NCI-H2107 treated with DMSO at 0.1 percent for 48 hours (cell line): ENCODE results near the gene SCGN.

Experiments
- DNase-seq: peaks from one replicate; lab custom pipeline; 2025; ENCODE audit not compliant: unreplicated experiment; lab: John Stamatoyannopoulos, UW

The SCGN gene, protein sequence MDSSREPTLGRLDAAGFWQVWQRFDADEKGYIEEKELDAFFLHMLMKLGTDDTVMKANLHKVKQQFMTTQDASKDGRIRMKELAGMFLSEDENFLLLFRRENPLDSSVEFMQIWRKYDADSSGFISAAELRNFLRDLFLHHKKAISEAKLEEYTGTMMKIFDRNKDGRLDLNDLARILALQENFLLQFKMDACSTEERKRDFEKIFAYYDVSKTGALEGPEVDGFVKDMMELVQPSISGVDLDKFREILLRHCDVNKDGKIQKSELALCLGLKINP

DNA sequence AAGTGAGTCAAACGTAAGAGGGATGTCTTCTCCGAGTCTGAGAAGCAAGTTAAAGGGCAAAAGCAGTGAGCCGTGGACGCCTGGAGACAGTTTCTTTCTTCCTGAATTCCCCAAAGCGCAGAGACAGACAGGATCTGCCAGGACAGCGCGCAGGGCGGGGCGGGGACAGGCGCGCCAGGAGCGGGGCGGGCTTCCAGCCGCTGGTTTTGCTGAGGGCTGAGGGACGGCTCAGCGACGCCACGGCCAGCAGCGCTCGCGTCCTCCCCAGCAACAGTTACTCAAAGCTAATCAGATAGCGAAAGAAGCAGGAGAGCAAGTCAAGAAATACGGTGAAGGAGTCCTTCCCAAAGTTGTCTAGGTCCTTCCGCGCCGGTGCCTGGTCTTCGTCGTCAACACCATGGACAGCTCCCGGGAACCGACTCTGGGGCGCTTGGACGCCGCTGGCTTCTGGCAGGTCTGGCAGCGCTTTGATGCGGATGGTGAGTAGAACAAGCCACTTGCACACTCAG, at the start of gene SCGN:
Gene SCGN, plus strand, starts transcription at position 209 of the 509 bp plus-strand sequence. Its CDS starts 189 bp downstream, at position 398.
- no peak for DNase-seq

DNA sequence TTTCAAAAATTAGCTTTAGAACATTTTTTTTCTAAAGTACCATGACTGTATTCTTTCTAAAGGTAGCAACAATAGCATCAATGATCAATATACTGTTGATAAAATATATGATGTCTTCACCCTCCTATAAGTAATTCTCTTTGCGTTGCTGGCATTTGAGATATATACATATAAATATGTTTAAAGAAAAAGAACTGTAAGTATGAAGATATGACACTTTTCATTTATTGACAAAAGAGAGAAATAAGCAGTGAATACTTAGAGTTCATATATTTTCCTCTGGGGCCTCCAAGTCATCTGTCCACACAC, 49.4 kb upstream of the SCGN start:
- no peak for DNase-seq

DNA sequence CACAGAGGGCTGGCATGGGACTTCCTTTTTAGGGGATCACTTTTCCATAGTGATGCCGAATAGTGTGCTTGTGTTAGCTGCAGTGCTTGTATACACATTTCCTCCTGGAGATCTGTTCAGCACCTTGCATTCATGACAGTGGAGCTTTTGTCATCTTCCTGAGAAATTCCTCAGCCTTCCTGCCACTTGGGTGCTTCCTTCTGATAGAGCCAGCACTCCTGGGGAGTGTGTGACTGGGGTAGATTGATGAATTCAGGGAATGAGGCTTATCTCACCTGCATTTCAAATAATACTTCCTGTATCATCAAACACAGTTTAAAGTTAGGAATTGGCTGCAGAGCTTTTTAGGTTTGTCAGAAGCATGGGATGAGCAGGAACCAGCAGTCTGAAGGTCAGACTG, 48.8 kb upstream of the SCGN start:
- no peak for DNase-seq

DNA sequence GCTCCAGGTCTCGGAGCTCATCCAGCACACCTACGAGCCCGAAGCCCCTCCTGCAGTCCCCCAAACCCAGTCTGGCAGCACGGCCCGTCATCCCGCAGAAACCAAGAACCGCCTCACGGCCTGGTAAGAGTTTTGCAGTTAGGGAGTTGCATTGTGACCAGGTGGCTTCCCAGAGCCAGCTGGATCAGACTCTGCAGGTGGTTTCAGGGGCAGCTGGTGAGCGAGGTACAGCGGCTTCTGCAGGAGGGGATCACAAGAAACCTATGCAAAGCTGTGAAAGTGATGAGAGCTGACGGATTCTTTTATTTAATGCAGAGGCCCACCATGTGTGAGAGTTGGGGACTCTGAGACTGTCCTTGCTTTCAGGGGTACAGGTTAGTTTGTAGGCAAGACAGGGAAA, 45.9 kb upstream of the SCGN start:
- DNase-seq = peak; percentile 38

DNA sequence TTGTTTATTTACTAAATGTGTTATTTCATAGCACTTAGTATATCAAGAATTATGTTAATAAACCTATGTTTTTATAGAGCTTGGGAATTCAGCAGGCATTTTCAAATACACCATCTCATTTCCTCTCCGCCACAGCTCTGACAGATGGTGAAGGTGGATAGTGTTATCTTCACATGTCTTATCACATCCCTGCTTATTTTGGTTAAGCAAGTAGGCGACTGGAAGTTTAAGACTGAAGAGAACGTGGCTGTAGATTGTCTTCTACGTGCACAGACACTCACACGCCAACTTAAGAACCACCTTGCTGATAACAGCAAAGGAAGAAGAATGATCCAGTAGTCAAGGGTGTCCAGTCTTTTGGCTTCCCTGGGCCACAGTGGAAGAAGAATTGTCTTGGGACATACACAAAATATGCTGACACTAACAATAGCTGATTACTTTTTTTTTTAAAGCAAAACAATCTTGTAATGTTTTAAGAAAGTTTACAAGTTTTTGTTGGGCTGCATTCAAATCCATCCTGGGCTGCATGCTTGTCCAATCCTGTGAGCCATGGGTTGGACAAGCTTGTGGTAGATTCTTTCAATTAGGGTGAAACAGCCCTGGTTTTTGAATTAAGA, 43.3 kb upstream of the SCGN start:
- no peak for DNase-seq

DNA sequence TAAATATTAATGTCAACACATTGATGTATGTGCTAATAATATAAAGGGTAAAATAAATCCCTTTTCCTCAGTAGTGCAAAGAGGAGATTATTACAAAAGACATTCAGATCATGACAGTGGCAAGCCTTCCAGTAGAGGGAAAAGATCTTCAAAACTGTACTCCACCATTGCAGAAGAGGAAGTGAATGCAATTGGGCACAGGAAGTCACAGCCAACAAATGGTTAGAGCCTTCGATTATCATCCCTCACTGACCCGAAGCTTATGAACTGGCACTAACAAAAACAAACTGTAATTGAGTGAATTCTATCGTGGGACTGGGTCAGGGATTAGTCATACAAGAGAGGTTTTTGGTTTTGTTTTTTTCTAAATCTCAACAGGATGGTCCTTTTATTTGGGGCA, 39.3 kb upstream of the SCGN start:
- no peak for DNase-seq

DNA sequence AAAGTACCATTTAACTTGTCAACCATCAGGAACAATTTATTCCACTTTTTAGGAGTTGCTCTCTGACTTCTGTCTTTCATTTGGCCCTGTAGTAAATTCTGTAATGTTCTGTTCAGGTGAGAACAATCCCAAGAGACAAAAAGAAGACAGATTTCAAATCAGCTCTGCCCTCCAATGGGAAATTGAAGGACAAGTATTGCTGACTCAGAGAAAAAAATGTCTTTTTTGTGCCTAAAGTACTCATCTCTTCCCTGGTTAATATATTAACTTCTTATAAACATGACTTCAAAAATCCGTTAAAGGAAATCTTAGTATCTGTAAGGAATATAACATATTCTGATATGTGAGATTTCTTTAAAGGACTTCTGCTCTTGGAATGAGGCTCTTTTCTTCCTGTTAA, 38.6 kb upstream of the SCGN start:
- no peak for DNase-seq

DNA sequence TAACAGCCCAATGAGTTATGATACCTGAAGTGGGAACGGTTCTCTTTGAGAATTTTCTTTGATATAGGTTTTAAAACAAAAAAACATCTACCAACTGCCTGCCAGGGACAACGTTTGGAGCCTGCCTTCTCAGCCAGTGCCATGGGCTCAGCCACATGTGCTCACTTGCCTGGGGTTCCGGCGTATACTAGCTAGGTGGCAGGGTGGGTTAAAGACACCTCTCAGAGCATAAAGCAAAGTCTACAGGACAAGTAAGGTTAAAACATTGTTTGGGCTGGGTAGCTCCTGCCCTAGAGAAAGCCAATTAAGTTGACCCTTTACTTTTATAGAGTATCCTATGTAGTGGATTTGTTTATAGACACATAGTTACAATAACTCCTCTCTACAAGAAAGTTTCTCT, 38.0 kb upstream of the SCGN start:
- DNase-seq = no peak

DNA sequence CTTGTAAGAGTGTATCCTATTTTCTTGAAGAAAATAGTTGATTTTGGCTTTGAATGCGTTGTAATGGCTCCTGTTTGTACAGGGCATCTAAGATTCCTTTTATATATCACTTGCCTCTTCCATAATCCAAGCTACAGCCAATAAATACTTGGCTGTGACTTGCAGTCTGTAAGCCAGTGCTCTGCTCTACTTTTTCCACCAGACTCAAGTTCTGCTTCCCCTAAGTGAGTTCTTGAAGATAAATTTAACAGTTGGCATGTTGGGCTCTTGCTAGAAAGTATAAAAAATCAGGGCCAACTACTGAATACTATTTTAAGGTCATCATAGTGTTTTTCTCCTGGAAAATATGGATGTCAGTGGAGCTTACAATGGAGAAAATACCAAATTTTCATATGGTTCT, 36.5 kb upstream of the SCGN start:
- no peak for DNase-seq

DNA sequence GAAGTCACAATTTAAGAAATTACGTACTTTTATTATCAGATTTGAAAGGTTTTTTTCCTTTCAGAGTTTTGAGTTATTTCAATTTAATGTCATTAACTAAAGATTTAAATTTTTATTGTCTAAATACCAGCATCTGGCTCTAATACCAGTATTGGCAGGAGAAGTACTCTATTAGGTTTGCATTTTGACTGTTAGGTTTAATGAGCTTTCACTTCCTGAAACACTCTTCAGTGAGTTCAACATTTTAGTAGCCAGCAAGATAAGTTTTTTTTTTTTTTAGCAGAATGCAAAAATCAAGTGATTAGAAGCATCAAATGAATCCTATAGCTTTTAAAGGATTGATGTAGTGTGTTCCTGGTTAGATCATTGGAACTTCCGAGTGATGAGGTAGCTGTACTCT, 34.0 kb upstream of the SCGN start:
- no peak for DNase-seq

DNA sequence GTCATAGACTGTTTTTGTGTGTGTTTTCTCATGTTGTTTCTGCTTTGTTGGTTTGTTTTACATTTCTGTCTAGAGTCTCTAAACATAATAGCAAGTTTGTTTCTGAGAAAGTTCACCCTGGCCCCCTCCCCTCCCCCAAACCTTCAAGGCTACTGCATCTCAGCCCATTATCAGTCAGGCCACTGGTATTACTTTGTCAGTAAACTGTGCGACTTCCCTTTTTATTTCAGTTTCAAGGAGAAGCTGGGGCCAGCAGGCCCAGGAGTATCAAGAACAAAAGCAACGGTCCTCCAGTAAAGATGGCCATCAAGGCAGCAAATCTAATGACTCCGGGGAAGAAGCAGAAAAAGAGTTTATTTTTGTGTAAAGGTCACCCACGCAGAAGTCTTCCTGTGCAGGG, 32.8 kb upstream of the SCGN start:
- no peak for DNase-seq

DNA sequence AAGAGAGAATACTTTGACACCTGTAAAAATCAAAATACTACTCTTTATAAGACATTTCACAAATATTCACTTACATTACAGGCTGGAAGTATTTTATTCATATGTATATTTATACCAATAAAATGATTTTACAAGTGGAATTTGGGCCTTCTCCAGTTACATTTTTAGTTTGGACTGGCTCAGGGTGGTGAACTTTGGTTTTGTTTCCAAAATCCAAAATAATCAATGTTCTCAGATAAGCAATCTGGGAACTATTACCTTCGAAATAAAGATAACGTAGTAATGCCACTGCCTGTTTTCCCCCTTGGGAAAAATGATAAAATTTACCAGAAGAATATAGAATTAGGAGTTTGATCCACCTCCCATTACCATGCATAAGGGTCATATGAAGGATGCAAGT, 31.6 kb upstream of the SCGN start:
- no peak for DNase-seq

DNA sequence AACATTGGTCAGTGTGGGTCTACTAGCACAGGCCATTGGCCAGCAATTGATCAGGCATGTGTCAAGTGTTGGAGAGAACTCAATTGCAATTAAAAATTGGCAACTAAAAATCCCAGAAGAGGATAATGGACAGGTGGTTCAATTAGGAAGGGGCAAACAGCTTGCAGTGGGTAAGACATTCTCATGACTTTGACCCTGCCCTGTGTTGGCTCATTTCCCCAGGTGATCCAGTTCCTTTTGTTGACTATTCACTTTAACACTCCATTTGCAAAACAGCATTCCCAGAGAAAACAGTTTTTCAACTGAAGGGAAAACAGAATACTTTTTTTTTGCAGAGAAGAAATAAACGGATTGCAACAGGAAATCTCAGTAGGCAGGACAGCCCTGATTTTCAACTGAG, 28.9 kb upstream of the SCGN start:
- DNase-seq = no peak

DNA sequence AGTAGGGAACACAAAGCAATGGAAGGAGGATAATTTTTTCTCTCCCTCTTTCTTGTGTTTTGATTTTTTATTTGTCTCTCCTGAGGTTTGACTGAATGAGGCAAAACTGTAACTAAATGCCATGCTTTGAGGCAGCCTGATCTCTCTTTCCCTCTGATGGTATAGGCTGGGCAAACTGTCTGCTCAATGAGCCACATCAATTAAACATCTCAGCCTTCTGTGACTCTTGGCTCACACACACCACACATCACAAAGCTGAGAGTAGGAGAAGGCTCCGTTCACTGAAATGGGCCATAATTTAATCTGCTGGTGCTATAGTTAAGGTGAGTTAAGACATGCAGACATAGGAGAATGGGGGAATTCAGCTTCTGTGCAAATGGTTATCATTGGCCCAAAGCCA, 28.1 kb upstream of the SCGN start:
- no peak for DNase-seq

DNA sequence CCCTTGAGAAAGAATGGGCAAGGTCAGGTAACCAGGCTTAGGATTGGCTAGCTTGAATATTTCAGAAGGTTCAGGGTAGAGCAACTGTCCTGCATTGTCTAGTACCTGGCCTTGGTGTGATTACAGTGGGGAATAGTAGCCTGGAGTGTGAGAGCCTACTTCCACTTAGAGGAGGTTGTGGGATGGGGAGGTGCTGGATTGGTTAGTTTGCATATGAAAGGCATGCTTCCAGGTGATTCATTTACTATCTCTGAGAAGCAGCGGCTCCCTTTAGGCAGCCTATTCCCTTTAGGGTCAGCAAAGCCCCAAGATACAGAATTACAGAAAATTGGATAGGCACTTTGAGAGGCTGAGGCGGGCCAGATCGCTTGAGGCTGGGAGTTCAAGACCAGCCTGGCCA, 25.0 kb upstream of the SCGN start:
- no peak for DNase-seq

DNA sequence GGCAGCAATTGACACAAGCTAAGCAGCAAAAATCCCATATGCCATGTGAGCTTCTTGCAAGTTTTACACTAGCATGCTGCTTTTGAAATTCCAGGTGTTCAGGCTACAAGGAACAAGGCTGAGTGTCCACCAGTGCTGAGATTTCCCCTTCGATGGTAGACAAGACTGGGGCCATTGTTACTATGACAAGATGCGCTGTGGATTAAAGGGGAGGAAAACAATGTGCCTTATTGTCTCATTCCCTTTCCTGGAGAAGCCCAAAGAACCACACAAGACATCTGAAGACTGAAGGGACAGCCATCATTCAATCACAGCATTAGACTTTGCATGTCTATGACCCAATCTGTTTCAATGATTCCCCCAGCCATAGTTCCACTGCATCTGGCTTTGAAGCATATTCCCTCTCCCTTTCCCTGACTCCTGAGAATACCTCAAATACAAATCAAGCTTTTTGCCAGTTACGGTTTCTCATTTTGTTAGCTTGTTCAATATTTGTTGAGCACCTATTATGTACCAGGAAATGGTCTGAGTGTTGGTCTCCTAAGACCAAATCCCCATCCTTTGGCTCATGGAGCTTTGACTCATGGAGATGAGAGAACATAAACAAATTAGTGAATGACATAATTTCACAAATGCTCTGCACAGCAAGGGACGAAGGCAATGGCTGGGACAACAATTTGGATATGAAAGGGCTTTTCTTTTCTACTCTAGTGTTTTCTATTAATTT, 23.4 kb upstream of the SCGN start:
- DNase-seq = no peak

DNA sequence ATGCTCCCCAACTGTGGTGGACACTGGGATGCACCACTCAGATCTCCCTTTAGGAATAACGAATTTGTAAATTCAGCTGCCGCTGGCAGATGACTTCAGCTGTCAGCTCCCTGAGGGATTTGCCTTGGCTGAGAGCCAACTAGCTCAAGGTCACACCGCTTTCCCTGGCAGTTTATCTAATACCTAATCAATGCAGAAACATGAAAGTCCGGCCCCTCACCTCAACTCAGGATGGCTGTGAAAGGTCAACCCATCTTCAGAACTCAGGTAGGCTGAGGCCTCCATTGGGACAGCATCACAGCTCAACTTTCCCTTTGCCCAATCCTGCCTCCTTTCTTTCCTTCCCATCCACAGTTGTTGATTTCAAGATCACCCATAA, 22.8 kb upstream of the SCGN start:
- DNase-seq = no peak

DNA sequence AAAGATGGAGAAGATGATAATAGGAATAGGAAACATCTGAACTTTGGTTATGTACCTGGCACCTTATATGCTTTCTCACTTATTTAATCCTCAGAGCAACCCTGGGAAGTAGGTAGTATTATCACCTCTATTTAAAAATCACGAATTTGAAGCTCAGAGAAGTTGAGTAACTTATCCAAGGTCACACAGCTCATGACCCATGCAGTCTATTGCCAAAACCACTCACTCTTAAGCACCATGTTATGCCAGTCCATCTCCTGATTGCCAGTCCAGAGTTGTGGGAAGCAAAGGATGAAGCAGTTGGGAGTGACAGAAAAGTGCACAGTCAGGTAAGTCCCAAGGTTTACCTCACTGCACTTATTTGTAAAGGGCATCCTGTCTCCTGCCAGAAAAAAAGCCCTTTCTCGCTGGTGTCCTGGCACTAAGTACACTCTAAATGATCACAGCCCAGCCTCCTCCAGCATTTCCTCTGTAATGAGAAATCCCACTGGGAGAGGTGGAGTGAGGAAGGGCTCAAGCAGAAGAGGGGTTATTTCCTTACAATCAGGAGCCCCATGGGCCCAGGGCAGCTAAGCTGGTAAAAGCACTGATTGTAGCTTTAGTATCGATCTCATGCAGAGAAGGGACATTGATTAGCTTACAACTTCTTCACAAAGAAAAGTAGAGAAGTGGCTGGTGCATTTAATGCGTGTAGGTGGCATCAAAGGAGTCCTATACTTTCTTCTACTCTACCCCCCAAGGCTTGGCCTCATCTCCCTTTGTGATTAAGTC, 21.3 kb upstream of the SCGN start:
- no peak for DNase-seq

DNA sequence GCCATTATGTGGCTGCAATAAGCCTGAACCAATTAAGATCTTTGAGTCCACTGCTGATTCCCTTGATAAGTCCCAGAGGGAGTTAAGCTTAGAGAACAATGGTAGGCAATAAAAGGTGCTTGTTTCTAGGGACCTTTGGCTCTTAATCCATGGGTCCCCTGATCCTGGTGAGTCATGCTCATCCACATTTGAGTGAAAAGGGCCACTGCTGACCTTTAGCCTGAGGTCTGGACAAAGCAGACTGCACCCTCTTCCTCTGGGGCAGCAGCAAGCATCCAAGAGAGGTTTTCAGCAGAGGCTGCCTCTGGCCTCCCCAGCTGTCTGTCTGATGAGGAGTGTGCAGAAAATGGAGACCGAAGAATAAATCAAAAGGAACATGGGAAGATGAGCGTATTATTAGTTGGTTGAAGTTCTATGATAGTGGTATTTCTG, 16.1 kb upstream of the SCGN start:
- DNase-seq = no peak

DNA sequence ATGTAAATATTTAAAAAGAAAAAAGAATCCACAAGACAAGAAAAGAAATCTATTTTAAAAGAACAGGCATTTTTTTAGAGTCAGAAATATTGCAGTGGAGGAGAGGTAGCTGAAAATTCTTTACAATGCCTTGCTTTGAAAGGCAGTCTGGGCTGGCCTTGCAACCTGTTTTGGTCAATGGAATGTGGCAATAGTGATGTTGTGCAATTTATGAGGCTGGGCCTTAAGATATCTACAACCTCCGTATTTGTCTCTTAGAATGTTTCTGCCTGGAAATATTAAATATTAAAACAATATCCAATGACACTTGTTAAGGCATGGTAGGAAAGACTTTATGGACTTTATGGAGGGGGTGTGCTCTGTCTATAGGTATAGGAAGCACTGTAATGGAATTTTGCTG, 14.8 kb upstream of the SCGN start:
- DNase-seq = no peak

DNA sequence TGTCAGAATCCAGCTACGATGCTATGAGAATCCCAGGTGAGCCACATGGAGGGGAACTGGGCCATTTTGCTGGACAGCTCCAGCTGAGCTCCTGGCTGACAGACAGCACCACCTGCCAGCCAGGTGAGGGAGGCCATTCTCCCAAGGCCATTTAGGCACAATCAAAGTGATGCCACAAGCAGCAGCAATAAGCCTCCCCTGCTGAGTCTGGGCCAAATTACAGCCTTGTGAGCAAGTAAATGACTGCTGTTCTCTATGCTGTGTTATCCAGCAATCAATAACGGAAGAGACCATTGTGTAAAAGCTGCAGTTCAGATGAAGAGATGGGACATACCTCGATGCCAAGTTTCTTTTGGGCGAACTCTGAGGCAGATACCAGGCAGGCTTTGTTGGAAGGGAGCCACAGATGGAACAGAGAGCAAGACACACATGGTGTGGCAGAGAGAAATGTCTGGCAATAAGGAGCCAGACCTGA, 14.0 kb upstream of the SCGN start:
- peak; percentile 72 for DNase-seq

DNA sequence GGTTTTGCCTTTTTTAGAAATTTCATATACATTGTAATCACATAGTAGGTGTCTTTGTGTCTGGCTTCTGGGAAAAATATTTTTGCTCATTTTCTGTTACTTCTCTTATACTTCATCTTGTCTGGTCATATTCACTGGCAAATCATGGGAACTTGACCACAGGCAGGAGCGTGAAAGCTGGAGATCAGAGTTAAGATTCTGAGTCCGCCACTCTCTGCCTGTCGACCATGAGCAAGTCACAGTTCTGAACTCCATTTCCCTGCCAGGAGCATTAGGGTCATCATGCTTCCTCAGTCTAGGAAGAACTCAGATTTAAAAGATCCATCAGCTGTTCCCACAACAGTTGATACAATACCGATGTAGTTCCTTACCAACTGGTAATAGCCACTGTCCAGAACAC, 12.4 kb upstream of the SCGN start:
- no peak for DNase-seq
